HEK293 (cell line): ENCODE measurements around the gene ATRAID.

ENCODE experiments used
- CTCF ChIP-seq: fragments of 450-650 bp; formaldehyde crosslinking; IDR thresholded peaks from 2 replicates; pipeline ENCODE4 v1.5.1; 2016; ENCODE audit warnings: missing biosample characterization, missing genetic modification characterization
- KLF10 ChIP-seq: fragments of 450-650 bp; IDR thresholded peaks from 2 replicates; pipeline ENCODE4 v1.5.1; 2018; ENCODE audit warnings: missing biosample characterization, mild to moderate bottlenecking, missing genetic modification characterization
- ZBTB44 ChIP-seq: fragments of 450-650 bp; IDR thresholded peaks from 2 replicates; pipeline ENCODE4 v1.5.1; 2018; ENCODE audit warnings: missing biosample characterization, mild to moderate bottlenecking, missing genetic modification characterization
- ZNF121 ChIP-seq: fragments of 450-650 bp; formaldehyde crosslinking; IDR thresholded peaks from 2 replicates; pipeline ENCODE4 v1.5.1; 2016; ENCODE audit warnings: missing biosample characterization, missing genetic modification characterization
- ZNF133 ChIP-seq: fragments of 450-650 bp; formaldehyde crosslinking; IDR thresholded peaks from 2 replicates; pipeline ENCODE4 v1.5.1; 2016; ENCODE audit warnings: missing biosample characterization, missing genetic modification characterization
- ZNF311 ChIP-seq: fragments of 450-650 bp; formaldehyde crosslinking; IDR thresholded peaks from 2 replicates; pipeline ENCODE4 v1.5.1; 2017; ENCODE audit warnings: missing biosample characterization, missing genetic modification characterization, borderline replicate concordance
- ZNF324 ChIP-seq: fragments of 450-650 bp; formaldehyde crosslinking; IDR thresholded peaks from 2 replicates; pipeline ENCODE4 v1.5.1; 2016; ENCODE audit warnings: missing biosample characterization, missing genetic modification characterization
- ZNF658 ChIP-seq: fragments of 450-650 bp; formaldehyde crosslinking; IDR thresholded peaks from 2 replicates; pipeline ENCODE4; 2016; ENCODE audit warnings: missing biosample characterization, missing genetic modification characterization
- TF ChIP-seq, protein P1 (sequence below): fragments of 450-650 bp; formaldehyde crosslinking; IDR thresholded peaks from 2 replicates; pipeline ENCODE4 v1.5.1; 2016; ENCODE audit warnings: missing biosample characterization, missing genetic modification characterization

DNA sequence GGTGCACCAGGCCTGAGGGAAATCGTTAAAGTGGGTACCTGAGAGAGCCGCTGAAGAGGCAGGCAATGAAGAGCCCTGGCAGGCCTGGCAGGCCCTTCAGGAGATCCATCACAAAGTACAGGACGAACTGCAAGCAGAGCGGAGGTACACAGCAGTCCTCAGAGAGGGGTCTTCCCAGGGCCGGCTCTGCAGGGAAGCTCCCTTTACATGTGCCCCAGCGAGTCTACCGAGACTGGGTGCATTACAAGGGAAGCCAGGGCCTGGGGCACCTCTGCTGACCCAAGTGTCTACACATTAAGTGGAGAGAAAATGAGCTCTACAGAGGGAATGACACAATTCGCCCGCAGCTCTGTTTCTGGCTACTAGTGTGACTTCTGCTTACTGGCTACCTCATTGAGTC, 8.1 kb upstream of the ATRAID start:
- TF ChIP-seq ZNF324 (tag by site-specific recombination) = no peak
- no peak for TF ChIP-seq KLF10
- no peak for TF ChIP-seq CTCF
- TF ChIP-seq ZNF311 (tag by site-specific recombination) = no peak
- TF ChIP-seq ZNF121 (tag by site-specific recombination) = no peak
- TF ChIP-seq, protein P1, sequence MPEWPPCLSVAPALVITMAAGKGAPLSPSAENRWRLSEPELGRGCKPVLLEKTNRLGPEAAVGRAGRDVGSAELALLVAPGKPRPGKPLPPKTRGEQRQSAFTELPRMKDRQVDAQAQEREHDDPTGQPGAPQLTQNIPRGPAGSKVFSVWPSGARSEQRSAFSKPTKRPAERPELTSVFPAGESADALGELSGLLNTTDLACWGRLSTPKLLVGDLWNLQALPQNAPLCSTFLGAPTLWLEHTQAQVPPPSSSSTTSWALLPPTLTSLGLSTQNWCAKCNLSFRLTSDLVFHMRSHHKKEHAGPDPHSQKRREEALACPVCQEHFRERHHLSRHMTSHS (tag by site-specific recombination) = no peak
- no peak for TF ChIP-seq ZNF133 (tag by site-specific recombination)
- TF ChIP-seq ZNF658 (tag by site-specific recombination) = no peak
- no peak for TF ChIP-seq ZBTB44 (tag by site-specific recombination)
